GM19397 (cell line): ENCODE data around the gene PIP4K2A.
"Not testable (repeated sequence)": the region's sequence is repeated elsewhere in the genome, so short reads cannot be mapped to it uniquely, and the experiment has no call there.

Experiments used
- ATAC-seq: cut with Tn5 transposase; IDR thresholded peaks from one replicate; pipeline ENCODE4 v1.9.1; 2021; ENCODE audit warnings: mild to moderate bottlenecking, moderate library complexity; ENCODE audit not compliant: unreplicated experiment

Gene PIP4K2A

DNA sequence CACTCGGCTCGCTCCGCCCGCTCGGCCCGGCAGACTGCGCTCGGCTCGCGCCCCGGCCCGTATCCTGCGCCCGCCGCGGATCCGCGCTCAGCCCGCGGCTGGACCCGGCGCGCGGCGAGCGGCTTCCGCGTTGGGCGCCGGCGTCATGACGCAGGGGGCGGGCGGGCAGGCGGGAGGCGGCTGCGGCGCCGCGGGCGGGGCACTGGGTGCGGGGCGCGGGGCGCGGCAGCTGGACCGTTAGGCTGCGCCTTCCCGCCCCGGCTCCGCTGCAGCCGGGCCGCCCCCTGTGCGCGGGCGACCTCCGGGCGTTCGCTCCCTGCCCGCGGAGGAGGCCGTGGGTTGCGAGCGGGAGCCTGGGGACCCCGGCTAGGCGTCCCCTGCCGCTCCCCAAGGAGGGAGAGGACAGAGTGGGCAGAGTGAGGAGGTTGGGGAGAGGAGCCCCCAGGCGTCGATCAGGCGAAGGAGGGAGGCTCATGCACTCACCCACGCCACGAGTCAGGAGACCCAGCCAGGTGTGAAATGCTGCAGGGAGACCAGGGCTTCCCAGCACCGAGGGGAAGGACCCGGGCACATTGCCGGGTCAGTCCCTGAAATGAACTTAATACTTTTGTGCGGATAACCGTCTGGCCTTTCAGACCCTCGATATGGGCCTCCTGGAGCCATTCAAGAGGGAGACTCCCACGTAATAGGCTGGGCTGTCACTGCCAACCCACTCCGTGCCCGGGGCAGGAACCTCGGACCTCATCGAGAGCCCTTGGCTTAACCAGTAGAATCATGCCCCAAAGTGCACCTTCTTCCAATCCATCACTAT lies at the start of gene PIP4K2A:
Gene PIP4K2A (minus strand): TSS at position 100 of the 811 bp plus-strand sequence. CDS start 252 bp downstream, outside the sequence.
- ATAC-seq, result peak; percentile 87

DNA sequence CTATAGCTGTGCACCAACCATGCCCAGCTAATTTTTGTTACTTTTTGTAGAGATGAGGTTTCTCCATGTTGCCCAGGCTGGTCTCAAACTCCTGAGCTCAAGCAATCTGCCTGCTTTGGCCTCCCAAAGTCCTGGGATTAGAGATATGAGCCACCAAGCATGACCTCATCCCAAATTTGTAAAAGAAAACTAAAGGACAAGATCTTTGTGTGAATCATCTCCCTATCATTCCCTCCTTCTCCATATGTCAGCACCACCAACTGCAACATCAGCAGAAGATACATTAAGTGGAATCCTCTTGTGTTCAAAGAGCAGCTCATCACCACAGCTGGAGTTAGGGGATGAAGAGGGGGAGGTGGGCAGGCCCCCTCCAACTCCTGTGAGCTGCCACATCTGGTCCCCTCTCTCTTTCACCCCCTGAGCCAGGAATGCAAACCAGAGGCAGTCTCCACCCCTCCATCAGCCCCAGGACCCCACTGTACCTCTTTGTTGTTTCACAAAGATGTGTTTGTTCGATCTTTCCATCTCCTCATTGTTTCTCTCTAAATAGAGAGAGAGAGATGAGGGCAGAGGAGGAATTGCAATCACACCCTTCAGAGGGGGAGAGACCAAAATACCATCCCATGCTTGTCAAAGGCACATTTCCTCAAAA lies 47.3 kb upstream of the PIP4K2A start:
- no peak for ATAC-seq

DNA sequence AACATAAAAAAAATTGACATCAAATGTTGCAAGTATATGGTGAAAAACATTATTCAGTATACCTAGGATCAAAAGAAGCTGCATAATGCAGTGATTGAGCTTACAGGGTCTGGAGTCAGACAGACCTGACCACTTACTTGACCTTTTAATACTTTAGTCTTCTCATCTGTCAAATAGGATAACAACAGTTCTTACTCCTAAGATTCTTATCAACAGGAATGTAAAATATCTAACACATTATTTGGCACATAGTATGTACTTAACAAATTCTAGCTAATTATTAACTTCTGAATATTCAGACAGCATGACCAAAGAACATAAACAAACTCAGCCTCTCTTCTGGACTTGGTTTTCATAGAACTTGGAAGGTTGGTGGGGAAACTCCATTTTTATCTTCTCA lies 45.6 kb upstream of the PIP4K2A start:
- no peak for ATAC-seq

DNA sequence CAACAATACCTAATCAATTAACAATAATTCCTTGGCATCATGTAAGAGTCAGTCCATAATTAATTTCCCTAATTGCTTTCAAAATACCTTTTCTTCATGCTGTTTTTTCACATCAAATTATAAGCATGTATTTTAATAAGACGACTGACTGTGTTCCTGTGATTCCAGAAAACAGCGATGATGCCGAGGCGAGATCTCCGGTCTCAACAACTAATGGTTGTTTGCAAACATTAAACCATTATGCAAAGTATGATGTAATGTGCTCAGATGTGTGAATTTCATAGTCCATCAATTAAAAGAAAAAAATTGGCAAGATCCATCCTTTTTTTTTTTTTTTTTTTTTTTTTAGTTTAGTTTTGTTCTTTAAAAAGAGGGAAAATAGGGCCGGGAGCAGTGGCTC lies 44.5 kb upstream of the PIP4K2A start:
- ATAC-seq, result no peak

DNA sequence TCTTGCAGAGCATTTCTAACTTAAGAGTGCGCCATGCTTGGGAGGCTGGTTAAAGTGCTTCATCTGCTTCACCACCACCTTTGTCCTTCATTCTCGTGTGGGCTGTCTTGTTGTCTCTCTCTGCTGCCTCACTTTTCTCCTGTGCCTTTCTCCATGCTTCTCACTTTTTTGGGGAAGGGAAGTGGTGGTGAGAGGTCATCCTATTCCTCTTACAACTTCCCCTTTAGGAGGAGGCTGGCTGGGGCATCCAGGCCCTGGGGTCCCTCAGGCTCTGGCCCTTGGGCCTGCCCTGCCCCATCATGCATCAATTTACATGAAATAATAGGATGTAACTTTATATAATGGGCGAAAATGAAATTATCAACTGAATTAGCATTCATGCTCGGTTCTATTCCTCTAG lies 39.9 kb upstream of the PIP4K2A start:
- ATAC-seq, result no peak

DNA sequence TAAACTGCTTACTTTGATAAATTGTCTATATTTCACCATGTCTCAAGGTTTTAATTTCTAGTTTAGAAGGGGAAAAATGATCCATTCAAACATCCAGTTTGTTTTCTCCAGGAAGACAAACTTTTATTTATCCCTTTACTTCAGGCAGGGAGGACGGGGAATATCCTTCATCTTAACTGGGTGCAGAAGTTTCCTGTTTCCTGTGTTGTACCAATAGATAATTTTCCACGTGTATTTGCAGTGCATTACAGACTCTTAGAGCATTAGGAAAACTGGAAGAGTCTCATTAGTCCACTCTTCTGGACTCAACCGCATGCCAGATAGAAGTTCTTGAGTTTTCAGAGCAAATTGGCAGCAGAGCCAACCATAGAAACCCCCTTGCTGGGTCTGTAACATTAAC lies 39.4 kb upstream of the PIP4K2A start:
- no peak for ATAC-seq

DNA sequence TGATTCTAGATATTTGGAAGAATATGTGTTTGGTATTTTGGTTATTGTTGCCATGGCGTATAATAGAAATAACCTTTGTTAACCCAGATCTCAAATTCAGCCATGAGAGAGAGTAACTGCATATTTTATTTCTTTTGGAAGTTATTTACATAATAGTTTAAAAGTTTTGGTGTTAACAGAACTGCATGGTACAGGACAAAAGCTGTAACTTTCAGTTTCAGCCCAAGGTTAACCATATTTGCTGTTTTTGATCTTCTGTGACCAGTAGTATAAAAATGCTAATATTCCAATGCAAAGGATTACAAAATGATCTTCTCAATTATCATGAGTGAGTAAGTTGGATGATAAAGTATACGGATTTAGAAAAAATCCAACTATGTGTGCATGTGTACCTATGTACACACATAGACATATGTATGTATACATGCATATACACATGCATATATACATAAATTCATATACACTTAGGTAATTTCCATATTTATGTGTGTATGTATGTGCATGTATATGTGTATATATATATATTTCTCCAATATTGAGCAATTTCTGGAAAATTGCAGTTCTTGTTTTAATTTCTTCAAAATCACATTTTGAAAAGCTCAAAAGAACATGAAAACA lies 38.0 kb upstream of the PIP4K2A start:
- no peak for ATAC-seq

DNA sequence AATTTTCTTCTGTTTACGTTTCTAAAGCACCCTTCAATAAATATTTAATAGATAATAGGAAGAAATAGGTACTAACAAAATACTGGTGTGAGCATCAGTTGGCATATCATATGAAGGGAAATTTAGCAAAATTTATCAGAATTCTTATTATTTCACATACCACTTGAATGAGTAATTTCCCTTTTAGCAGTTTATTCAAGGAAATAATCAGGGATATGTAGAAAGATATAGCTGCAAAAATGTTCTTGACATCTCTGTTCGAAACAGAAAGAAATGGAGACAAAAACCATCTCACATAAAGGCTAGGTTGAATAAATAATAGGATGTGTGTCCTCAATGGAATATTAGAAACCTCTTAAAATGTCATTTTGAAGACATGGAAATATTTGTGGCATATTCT lies 35.8 kb upstream of the PIP4K2A start:
- ATAC-seq, result no peak

DNA sequence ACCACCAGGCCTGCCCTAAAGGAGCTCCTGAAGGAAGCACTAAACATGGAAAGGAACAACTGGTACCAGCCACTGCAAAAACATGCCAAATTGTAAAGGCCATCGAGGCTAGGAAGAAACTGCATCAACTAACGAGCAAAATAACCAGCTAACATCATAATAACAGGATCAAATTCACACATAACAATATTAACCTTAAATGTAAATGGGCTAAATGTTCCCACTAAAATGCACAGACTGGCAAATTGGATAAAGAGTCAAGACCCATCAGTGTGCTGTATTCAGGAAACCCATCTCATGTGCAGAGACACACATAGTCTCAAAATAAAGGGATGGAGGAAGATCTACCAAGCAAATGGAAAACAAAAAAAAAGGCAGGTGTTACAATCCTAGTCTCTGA lies 30.5 kb upstream of the PIP4K2A start:
- not testable (repeated sequence) for ATAC-seq

DNA sequence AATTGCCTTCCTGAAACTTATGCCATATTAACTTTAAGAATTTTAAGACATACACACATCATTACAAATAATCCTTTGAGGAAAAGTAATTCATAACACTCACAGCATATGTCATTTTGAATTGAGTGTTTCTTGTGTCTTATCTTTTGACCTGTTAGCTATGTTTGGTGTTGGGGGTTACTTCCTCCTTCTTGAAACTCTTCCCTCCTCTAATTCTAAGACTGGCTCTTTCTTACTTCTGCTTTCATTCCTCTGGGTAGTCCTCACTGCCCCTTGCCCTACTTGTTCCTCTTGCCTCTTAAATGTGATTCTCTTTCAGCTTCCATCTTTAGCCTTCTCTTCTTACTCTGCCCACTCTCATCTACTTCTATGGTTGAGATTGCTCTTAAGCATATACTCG lies 28.3 kb upstream of the PIP4K2A start:
- peak; percentile 90 for ATAC-seq

DNA sequence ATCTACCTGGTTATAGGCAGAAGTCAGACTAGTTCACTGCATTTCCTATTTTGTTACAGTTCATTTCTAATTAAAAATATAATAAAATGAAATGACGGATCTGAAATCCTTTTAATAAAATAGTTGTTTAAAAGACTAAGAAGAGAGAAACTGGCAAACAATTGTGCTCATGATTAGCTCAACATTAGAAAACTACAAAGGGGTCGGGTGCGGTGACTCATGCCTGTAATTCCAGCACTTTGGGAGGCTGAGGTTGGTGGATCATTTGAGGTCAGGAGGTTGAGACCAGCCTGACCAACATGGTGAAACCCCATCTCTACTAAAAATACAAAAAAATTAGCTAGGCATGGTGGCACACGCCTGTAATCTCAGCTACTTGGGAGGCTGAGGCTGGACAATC lies 27.3 kb upstream of the PIP4K2A start:
- not testable (repeated sequence) for ATAC-seq

DNA sequence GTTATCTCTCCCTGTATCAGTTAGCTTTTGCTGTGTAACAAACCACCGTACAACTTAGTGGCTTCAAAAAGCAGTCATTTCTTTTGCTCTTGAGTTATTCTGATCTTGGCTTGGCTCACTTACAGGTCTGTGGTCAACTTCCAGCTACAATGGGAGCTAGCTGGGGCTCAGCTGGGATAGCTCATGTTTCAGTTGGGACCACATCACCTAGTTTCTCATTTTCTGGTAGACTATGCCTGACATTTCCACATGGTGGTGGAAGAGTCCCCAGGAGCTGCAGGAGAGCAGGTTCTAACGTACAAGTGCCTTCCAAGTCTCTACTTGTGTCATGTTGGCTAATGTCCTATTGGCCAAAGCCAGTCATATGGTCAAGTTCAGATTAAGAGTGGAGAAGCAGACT lies 25.8 kb upstream of the PIP4K2A start:
- no peak for ATAC-seq

DNA sequence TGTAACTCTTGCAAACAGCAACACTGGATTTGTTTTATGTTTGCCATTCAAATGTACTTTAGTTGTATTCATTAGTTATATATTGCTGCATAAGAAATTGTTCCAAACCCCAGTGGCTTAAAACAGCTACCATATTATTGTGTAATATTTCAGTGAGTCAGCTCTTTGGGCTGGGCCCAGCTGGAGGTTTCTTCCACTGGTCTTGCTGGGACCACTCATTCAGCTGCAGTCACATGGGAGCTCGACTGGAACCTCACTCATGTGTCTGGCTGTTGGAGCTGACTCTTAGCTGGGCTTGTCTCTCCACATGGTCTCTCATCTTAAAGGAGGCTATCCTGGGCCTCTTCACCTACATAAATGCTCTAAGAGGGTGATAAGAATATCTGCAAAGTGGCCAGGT lies 23.2 kb upstream of the PIP4K2A start:
- no peak for ATAC-seq

DNA sequence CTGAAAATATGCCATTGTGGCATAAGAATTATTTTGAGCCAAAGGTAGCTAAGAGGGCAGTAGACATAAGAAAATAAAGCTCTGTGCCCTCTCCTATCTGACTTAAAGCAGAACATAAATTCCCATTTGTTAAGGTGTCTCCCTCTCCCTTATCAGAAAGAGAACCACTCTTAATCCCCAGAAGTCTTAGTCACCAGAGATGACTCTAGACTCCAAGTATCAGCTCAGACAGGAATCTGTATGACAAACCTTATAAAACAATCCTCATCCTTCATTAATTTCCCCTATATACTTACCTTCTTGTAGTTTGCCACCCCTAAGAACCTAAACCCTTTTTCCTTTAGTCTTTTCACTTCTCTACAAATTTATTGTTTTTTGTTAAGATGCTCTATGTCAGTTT lies 21.8 kb upstream of the PIP4K2A start:
- no peak for ATAC-seq

DNA sequence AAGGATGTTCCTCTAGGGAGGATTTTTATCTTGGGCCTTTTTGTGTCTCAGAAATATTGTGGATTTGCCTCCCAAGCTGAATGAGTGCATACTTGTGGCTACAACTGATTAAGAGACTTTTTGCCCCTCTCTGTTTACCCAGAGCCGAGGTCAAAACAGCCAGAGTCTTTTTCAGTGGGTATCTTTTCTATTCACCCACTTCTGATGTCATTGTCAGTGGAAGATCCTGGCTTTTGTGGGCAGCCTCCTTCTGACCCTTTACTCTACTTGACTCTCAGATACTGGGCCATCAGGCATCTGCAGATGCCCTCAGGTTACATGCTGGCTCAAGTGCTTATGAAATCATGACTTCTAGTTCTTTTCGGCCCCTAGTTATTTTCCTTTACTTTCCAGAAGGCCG lies 19.6 kb upstream of the PIP4K2A start:
- ATAC-seq, result no peak

DNA sequence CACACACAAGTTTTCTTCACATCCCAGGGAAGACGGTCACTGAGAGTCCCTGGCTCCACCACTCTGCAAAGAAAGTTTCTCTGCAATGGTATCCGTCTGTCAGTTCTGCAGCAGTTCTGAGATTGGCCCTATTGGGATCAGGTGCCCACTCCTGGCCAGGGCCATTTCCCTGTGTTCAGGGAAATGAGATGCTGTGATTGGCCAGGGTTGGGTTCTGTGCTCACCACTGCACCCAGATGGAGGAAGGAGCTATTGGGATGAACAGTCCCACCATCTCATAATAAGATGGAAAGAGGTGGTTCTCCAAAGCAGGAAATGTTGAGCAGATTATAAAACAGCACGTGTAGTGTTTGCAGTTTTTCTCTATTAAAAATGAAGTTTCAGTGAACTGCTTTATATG lies 13.3 kb upstream of the PIP4K2A start:
- ATAC-seq, result no peak

DNA sequence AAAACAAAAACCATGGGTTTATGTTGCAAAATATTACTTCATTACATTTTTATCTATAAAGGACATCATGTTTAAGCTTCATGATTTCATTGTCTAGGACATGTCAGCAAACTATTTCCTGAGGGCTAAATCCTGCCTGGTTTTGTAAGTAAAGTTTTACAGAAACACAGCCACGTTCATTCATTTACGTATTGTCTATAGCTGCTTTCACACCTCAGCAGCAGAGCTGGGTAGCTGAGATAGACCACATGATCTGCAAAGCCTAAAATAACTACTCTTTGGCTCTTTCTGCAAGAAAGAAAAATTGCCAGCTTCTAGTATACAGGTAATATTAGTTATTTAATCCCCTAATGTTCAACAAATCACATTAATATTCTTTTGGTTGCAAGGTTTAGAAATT lies 12.7 kb upstream of the PIP4K2A start:
- ATAC-seq, result no peak

DNA sequence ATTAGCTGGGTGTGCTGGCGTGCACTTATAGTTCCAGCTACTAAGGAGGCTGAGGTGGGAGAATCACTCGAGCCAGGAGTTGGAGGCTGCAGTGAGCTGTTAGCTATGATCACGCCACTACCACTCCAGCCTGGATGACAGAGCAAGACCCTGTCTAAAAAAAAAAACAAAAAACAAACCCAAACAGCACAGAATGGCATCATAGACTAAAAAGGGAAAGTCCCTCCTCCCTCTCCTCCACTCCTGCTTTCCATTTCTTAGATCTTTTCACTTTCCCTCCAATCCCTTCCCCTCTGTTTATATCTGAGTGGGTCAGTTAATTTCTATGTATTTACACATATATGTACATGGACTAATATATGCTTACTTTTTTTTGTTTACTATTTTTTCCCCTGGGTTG lies 10.4 kb upstream of the PIP4K2A start:
- no peak for ATAC-seq

DNA sequence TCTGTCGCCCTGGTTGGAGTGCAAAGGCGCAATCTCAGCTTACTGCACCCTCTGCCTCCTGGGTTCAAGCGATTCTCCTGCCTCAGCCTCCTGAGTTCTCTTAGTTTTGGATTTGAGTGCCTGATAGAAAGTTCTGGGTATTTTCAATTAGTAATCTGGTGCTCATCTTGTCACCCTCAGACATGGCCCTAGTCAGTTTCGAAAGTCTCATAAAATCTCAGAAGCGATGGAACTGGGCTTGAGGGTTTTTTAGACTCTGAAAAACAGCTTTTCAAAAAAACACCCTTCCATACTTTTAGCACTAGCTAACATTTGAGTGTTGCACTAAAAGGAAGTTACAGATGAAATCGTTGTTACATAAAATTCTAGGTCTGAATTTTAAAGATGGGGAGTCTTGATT lies 9.4 kb upstream of the PIP4K2A start:
- ATAC-seq, result peak; percentile 30

DNA sequence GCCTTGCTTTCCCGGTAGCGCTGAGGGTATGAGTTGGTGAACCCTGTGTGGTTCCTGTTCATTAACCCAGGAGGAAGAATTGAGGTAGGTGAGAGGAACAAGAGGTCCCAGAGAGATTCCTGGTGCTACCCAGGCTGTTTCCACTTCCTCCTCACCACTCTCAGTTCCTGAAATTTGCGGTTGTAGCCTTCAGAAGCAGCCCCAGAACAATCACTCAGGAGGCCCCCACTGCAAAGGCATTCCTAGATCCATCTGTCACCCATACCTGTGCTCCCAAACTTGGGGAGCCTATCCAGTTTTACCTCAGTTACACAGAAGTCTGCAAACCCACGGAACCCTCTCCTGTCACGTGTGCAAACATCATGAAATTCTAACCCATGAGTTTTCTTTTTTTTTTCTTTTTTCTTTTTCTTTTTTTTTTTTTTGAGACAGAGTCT lies 9.0 kb upstream of the PIP4K2A start:
- ATAC-seq, result peak; percentile 69

DNA sequence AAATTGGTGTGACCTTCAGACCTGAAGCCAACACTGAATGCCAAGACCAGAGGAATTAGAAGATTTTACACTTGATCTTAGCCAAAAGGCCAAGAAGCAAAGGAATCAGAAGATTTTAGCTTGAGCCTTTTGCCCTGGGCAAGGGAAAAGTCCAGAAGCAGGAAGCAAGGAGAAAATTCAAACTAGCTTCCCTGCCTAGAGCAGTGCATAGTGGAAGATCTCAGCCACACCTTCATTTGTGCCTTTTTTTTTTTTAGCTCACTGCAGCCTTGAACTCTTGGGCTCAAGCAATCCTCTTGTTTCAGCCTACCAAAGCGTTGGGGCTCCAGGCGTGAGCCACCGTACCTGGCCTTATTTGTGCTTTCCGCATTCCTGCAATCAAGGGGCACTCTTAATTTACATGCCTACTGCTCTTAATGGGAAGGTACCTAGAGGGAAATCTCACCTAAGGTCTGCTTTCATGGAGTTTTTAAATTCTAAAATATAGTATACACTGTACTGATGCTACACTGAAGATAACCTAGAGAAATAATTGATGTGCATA lies 8.3 kb upstream of the PIP4K2A start:
- ATAC-seq, result peak; percentile 5

DNA sequence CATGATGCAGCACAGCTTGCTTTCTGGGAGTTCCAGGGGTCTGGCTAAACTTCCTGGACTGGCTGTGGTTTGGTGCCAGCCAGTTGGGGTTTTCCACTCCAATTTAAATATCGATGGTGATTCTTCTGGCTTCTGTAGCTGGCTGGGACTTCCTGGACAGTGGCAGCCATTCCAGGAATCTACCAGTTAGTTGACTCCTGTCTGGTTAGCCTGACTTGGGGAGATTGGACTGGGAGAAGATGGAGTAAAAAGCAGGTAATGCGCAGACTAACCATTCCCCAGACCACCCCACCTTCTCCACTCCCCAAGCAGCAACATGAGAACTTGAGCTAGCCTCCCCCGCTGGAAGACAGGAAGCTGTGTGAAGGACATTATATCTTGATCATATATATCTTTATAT lies 6.3 kb upstream of the PIP4K2A start:
- no peak for ATAC-seq
